GM19238 (cell line): ENCODE data around the gene DZANK1.
"Not testable (repeated sequence)": the region's sequence is repeated elsewhere in the genome, so short reads cannot be mapped to it uniquely, and the experiment has no call there.

ENCODE experiments used
- DNase-seq: peaks from one replicate; pipeline ENCODE4 v3.0.0; 2011; ENCODE audit warnings: low spot score; ENCODE audit not compliant: insufficient read length

Gene DZANK1

GRCh38 chr20:18466894-18467730, at the start of gene DZANK1, which contains the start of gene POLR3F:
Gene DZANK1 (minus strand): TSS chr20:18467030. CDS start chr20:18465358, 1,672 bp downstream.
Gene POLR3F (plus strand): TSS chr20:18467390. CDS start chr20:18467507, 117 bp downstream.
- DNase-seq = peak; percentile 91

- DNase-seq = no peak
These were observed 49.1 kb upstream of the DZANK1 start for GRCh38 chr20:18515973-18516372.

GRCh38 chr20:18514127-18514526, 47.3 kb upstream of the DZANK1 start:
- DNase-seq = no peak

GRCh38 chr20:18513208-18513607, 46.4 kb upstream of the DZANK1 start:
- DNase-seq = no peak

GRCh38 chr20:18511571-18511970, 44.7 kb upstream of the DZANK1 start:
- no peak for DNase-seq

GRCh38 chr20:18507218-18508191, 40.7 kb upstream of the DZANK1 start, which contains the start of gene SEC23B:
Gene SEC23B (plus strand): TSS chr20:18507940. CDS start chr20:18510836, 2,896 bp downstream.
- DNase-seq = peak; percentile 88

- no peak for DNase-seq
These were observed 39.9 kb upstream of the DZANK1 start for GRCh38 chr20:18506744-18507143.

- no peak for DNase-seq
These were observed 37.7 kb upstream of the DZANK1 start for GRCh38 chr20:18504479-18505060.

GRCh38 chr20:18501672-18502071, 34.8 kb upstream of the DZANK1 start:
- not testable (repeated sequence) for DNase-seq

GRCh38 chr20:18497603-18498002, 30.8 kb upstream of the DZANK1 start:
- no peak for DNase-seq

- peak; percentile 71 for DNase-seq
These were observed 30.1 kb upstream of the DZANK1 start, which contains the start of gene RBBP9 for GRCh38 chr20:18496740-18497592. Gene RBBP9 (minus strand): TSS chr20:18497225. CDS start chr20:18497167, 58 bp downstream.

- no peak for DNase-seq
These were observed 29.2 kb upstream of the DZANK1 start for GRCh38 chr20:18496042-18496441.

GRCh38 chr20:18488301-18488700, 21.5 kb upstream of the DZANK1 start:
- no peak for DNase-seq

GRCh38 chr20:18481596-18481995, 14.8 kb upstream of the DZANK1 start:
- DNase-seq = no peak

GRCh38 chr20:18477821-18478220, 11.0 kb upstream of the DZANK1 start:
- no peak for DNase-seq

- no peak for DNase-seq
These were observed 10.4 kb upstream of the DZANK1 start for GRCh38 chr20:18477218-18477617.

GRCh38 chr20:18466574-18466893, 296 bp downstream of the DZANK1 start:
- DNase-seq = no peak

GRCh38 chr20:18465536-18466200, 1.2 kb downstream of the DZANK1 start:
- no peak for DNase-seq

- no peak for DNase-seq
These were observed 10.2 kb downstream of the DZANK1 start for GRCh38 chr20:18456600-18456999.

- no peak for DNase-seq
These were observed 22.9 kb downstream of the DZANK1 start for GRCh38 chr20:18443886-18444285.
